HG02840 (cell line): ENCODE measurements around the gene APC2.
"Not testable (repeated sequence)": the region's sequence is repeated elsewhere in the genome, so short reads cannot be mapped to it uniquely, and the experiment has no call there.

Source experiments
- ATAC-seq: cut with Tn5 transposase; IDR thresholded peaks from one replicate; pipeline ENCODE4 v1.9.1; 2021; ENCODE audit warnings: mild to moderate bottlenecking, moderate library complexity, moderate number of reproducible peaks; ENCODE audit not compliant: unreplicated experiment, low FRiP score

The APC2 gene

DNA sequence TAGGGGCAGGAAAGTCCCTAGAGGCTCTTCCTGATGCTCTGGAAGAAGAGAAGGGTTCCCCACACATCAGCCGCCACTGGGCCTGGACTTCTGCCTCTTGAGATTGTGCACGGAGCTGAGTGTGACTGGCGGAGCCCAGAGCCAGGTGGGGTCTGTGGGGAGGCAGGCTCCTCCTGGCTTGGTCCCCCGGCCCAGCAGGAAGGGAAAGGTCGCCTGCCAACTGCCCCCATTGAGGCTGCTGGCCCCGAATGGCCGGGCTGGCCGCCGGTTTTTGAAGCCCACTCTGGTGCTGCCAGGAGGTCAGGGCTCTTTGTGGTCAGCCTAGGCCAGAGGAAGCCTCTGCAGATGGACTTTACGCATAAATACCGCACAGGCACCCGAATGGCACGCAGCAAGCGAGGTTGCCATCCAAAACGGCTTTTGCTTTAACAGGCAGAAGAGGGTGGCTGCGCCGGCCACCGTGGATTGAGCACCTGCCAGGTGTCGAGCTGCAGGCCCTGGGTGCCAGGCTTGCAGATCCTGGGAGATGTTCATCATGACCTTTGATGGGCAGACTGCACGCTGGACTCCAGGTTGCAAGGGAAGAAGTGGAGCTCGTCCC, 37.5 kb upstream of the APC2 start:
- no peak for ATAC-seq

DNA sequence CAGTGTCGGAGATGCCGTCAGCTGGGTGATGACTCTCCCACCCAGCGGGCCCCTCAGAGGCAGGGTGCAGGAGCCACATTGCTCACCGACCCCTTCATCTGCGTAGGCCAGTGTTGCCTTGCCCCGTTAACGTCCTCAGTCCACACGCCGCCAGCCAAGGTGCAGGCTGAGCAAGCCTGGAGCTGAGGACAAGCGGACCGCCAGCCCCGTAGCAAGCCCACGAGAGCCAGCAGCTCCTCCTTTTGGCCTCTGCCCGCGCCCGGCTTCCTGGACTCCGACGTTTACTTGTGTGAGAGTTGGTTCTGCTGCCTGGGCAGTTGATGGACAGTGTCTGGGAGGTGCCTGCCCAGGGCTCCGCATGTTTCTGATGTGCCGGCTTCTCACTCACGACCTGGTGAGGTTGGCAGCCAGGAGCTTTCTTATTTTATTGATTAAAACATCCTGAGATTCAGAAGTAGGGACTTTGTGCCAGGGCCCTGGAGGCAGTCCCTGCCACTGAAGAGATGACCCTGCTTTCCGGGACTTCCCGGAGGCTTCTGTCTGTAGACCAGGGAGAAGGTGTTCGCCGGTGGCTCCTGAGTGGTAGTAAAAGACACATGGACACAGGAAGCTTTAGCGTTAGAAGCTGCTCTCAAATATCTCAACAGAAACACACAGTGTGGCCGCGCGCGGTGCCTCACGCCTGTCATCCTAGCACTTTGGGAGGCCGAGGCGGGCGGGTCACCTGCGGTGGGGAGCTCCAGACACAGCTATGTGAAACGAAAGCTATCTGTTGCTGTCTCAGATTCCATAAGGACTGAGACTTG, 36.7 kb upstream of the APC2 start:
- ATAC-seq = no peak

DNA sequence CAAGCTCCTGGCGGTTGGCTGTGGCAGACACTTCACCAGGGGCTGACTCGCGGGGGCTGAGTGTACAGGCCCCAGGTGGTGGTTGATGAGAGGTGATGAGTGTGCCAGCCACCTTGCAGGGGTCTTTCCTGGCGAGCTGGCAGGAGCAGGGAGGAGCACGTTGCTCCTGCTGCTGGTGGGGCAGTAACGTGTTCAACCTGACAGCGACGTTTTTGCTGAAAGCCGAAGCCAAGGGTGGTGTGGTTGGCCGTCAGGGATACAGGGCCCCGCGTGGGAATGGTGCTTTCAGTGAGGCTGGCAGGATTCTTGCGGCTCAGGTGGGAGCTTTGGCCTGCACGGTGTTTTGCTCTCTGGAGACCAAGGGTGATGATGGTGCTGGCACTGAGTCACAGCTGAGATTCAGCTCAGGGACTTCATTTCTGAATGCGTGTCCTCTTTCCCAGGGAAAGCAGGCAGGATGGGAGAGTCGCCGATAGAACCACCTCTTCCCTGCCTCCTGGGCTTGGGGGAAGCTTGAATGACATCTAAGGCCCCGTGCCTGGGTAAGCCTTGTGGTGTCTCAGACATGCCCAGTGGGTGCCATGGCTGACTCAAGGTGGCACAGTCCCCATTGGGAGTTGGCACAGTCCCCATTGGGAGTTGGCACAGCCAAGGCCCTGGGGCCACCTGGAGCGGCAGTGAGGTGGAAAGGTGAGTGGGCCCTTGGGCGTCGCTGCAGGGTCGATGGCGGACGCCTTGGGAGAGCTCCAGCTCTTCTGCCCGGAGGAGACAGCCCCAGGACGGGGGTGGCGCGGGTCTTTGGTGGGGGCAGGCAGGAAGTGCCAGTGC, 33.7 kb upstream of the APC2 start:
- ATAC-seq = no peak

DNA sequence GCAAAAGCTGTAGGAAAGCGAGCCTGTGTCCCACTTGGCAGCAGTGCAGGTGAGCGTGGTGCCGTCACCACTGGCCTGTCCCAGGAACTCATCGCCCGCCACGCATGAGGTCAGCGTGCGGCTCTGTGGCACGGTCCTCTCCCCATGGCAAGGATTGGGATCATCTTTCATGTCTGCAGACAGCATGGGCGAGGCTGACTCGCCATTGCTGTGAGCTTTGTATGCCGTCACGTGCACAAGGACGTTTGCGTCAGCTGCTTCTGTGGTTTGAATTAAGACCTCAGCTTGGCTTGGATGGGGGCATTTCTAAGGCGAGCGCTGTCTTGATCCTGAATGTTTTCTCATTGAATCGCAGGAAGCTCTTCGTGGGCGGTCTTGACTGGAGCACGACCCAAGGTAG, 32.8 kb upstream of the APC2 start:
- ATAC-seq = no peak

DNA sequence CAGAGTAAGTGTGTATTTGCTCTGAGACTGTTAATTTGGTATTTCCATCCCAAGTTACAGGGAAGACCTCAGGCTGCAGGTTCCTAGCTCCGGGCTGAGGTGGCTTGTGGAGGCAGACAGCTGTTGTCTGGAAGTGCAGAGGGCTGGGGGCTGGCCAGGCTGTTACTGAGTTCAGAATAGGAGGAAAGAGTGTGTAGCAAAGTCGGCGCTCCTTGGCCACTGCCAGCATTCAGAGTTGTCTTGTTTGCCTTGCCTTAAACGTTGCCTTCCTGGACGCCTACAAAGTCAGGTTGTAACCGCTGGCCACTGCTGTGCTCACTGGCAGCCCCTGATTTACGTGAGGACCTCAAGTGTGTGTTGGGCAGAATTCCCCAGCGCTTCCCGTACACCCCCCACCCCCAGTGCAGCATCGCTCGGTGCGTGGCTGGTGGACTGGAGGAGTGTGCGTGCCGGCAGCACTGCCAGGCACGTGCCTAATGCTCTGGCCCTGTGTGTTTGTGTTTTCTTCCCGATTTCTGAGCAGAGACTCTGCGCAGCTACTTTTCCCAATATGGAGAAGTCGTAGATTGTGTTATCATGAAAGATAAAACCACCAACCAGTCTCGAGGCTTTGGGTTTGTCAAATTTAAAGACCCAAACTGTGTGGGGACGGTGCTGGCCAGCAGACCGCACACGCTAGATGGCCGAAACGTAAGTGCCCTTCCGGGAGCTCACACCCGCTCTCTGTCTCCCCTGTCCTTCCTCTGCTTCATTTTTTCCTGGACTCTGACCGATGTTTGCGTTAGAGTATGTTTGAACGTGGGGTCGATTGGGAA, 32.0 kb upstream of the APC2 start:
- no peak for ATAC-seq

DNA sequence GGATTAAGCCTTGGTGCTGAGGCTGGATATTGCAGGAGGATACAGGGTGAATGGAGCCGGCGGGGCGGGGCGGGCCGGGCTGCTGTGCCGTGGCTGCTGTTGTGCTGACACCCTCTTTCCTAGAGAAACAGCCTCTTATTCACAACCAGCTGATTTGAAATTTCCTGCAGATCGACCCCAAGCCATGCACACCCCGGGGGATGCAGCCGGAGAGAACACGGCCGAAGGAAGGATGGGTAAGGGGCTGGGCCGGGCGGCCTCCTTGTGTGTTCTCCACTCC, 31.5 kb upstream of the APC2 start:
- no peak for ATAC-seq

DNA sequence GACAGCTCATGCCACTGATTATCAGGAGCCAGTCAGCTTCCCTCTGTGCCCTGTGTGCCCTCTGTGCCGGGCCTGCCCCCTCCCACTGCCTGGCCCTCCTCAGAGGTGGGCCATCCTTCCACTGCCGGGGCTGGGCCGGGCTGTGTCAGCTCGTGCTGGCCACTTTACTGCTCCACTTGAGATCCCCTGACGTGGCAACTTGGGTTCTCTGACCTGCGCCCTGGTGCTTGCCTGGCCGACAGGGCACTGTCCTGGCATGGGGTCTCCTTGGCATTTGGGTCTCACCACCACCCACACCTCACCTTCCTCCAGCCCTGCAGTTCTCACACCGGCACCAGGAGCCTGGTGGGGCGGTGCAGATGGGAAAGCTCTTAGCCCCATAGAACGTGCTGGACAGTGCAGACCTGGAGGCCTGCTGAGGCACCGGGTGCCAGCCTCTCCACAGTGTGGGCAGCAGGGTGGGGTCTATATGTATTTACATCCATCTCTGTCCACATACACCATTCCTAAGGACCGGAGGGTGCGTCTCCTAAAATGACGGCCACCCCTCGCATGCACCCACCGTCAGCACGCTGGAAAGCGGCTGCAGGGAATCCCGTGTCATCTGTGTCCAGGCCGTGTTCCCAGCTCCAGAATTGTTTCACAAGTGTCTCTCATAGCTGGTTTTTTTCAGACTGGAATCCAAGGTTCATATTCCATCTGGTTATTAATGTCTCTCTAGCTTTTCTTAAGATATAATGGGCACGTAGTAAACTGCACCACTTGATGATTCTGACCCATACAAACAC, 30.8 kb upstream of the APC2 start:
- ATAC-seq = no peak

DNA sequence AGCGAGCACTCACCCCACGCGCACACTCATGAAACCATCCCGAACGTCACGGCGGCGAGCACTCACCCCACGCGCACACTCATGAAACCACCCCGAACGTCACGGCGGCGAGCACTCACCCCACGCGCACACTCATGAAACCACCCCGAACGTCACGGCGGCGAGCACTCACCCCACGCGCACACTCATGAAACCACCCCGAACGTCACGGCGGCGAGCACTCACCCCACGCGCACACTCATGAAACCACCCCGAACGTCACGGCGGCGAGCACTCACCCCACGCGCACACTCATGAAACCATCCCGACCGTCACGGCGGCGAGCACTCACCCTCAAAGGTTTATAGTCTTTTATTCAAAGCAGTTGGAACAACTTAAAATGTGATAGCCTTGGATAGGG, 29.8 kb upstream of the APC2 start:
- ATAC-seq = not testable (repeated sequence)

DNA sequence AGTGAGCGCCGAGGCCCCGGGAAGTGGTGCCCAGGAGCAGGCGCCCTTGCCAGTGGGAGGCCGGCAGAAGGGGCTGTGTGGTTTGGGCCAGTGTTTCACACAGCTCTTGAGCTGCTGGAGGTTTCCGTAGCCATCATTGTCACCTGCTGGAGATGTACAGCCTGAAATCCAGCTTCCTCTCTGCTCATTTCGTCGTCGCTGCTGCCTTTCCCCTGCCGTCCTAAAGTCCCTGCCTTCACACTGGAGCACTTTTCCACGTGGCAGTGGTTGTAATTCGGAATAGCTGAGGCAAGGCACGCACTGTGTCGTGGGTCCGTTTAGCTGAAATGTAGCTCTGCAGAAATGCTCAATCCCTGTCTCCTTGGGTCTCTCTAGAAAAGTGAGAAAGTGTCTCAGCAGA, 29.3 kb upstream of the APC2 start:
- no peak for ATAC-seq

DNA sequence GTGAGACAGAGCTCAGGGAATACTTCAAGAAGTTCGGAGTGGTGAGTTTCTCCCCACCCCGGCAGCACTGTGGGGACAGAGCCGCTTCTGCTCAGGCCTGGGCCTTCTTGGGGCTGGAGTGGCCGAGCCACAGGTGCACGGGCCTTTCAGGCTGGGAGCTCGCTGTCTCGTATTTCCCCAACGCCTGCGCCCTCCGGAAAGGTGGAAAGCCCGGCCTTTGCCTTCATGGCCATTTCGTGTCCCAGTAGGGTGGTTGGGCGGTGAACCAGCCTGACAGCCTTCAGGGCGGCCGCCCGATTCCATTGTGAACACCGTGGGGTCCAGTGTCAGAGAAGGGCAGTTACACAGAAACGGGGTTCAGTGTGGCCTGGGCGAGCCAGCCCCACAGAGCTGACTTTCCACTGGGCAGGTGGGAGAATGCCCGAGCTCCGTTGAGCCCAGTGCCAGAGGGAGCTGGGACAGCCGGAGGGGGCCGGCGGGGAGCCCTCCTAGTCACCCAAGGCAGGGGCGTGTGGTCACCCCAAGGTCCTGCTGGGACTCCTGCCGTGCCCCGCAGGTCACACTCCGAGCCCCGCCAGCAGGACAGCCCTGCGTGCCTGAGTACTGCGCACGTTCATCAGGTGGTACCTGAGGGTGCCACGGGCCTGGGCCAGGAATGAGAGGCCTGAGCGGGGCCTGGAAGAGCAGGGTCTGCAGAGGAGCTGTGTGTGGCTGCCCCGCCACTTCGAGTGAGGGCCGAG, 28.5 kb upstream of the APC2 start:
- no peak for ATAC-seq

DNA sequence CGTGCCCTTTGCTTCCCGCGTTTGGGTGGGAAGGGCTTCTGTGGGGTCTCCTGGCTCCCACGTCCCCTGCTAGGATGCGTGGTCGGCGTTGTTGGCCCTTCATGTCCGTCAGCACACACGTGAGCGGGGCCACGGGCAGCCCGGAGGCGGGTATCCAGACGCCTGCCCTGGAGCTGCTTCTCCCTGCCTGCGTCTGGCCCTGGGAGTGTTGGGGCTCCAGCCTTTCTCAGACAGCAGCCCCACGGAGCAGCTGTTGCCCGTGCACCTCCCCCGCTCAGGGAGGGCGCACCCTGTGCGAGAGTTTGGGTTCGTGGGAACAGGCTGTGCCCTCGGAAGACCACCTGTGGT, 28.0 kb upstream of the APC2 start:
- ATAC-seq = no peak

DNA sequence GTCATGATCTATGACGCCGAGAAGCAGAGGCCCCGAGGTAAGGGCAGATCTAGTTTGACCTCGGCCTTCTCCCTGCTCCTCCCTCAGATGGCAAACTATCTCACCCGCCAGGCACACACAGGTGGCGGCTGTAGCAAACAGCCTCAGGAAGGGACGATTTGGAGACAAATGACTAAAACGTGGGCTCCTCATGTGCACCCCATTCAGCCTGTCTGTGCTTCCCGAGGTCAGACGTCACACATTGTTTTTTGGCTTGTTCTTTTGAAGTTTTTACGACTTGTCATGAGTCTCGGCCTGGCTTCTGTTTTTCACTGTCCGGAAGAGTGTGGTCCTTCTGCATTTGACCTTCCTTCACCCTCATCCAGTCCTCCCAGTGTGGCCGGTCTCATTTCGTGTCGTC, 27.6 kb upstream of the APC2 start:
- no peak for ATAC-seq

DNA sequence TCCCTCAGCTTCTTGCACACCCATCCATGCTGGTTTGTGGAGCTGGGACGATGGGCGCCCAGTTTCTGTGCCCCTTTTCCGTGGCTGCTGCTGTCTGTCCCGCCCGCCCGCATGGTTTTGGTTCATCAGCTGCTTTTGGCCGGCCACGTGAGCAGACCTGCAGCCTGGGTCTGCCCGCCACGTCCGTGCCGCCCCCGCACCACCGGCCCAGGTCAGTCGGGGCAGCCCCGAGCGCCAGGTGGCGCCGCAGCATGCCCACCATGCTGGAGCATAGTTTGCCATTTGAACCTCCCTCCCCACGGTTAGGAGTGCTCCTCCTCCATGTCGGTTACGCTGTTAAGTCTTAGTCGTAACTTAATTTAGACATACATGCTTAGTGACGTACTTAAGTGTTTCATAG, 27.0 kb upstream of the APC2 start:
- ATAC-seq = no peak

DNA sequence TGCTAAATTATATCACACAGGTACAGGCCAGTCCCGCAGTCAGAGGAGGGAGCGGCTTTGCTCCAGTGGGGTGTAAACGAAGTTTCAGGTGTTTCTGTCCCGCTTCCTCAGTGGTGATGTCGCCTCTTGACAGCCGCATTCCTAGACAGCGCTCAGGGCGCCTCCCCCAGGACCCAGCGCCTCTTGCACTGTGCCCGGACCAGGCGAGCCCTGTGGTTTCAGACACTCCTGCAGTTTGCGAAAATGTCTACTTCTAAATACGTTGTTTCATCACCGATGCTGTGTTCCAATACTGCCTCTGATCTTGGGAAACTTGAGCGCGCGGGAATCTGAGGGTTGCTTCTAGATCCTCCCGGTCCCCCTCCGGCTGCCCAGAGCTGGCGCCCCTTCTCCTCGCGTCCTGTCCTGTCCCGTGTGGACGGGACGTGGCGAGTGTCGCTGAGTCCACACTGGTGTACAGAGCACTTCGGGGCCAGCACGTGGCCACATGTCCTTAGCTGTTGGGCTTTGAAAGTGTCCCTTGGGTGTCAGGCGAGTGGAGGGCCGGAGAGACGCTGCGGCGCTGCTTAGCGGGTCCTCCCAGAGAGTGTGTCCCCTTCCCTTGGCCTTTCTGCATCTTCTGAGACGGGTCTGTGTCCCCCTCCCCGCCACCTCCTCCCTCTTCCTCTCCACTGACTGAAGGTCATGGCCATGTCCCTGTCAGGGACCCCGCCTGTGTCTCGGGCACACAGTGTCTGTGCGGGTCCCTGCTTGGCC, 26.3 kb upstream of the APC2 start:
- no peak for ATAC-seq

DNA sequence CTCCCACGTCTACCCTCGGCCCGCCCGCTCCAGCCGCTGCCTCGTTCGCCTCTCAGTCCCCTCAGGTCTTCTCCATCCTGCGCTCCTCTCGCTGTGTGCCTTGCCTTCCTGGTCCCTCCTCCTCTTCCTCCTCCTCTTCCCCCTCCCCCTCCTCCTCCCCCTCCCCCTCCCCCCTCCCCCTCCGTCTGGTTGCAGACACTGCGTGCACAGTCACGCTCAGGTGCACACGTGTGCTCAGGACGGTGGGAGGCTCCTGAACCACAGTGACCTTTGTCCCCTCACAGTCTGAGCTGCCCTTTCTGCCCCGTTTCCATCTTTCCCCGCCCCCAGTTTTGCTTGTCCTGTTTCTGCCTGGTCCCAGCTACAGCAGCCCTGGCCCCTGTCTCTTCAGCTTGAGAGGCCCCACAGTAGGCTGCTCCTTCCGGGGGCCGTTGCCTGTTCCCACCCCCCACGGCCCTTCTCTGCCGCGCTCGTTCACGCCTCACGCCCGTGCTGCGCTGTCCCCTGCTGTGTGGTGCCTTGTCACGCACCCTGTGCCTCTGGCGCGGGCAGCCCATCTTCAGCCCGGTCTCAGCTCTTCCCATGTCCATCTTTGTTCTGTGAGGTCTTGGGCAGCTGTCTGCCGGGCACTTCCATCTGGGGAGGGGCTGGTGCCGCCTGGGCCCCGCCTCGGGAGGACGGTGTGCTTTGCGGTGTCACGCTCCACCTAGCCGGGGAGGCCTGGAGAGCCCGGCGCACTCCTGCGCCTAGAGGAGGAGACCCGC, 25.5 kb upstream of the APC2 start:
- ATAC-seq = no peak

DNA sequence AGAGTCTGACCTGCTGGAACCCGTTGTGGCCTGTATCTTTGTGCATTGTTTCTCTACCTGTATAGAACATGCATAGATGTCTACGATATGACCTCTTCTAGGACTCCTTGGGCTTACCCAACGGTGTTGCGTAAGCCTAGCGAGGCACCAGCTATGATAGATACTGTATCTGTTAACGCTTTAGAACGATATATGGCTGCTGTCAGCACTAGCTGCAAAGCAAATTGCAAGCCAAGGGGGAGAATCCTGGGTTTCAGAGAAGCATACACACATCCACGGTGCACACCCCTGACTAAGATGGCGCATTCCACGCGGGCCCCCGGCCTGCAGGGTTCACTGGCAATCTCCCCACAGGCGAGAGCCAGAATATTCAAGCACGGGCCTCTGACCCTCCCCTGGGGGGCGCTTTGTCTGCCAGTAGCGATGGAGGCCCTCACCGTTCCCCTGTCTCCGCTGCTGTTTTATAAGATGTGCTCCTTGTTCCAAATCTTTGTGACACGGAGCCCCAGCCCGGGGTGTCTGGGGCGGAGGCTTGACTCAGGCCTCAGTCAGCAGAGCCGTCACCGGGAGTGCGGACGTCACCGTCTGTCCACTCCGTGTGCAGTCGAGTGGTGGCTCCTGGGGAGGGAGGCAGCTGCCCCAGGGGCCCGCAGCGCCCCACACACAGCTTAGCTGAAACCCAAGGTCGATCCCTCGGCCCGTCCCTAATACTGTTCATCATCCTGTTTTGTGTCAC, 24.7 kb upstream of the APC2 start:
- no peak for ATAC-seq

DNA sequence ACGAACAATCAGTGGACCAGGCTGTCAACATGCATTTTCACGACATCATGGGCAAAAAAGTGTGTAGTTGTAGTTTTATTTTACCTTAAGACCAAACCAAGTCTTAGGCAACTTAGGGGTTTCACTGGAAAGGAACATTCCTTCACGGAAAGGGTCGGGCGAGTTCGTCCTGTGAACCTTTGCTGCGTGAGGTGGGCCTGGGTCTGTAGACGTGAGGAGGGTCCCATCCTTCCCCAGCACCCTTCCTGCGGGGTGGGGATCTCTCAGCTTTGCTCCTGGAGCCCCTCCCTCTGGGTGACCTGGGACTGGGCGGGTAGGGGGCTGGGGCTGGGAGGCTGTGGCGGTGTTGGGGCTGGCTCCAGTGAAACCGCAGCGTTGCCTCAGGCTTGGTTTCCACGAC, 24.0 kb upstream of the APC2 start:
- ATAC-seq = no peak

DNA sequence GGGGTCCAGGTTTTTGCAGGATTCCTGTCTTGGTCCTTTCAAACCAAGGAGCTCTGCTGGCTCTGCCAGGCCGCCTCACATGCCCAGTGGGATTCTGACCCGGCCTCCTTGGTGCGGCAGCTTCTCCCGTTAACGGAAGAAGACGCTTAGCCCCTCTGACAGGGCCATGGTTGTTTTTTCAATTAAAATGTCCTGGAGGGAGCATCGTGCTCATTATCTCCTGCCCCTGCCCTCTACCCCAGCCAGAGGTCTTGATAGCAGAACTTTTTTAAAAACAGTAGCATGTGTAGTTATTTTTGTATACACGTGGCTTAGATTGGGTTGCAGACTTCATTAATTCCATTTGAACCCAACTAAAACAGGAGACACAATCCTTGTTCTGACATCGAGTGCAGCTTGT, 23.2 kb upstream of the APC2 start:
- no peak for ATAC-seq
